Measurements from ENCODE around the gene RAD51B. TPM values are rescaled to one million over a fixed set of nuclear protein-coding genes. Genes with fewer than 3 reads are reported as not detected.
"Not testable (repeated sequence)": the region's sequence is repeated elsewhere in the genome, so short reads cannot be mapped to it uniquely, and the experiment has no call there.

Gene RAD51B
- total and polyA plus RNA-seq, 2 experiments from 2014 or later, result 11.7 to 17.8 TPM

DNA sequence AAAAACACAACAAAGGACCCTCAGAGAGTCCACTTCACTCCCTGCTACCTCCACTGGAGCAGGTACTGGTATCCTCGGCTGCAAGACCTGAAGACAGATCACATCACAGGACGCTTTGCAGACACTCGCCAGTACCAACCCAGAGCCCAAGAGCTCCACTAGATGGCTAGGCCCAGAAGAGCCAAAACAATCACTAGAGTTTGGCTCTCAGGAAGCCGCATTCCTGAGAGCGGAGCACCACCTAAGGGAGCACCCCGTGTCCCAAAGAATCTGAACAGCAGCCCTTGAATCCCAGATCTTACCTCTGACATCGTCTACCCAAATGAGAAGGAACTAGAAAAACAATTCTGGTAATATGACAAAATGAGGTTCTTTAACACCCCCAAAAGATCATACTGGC lies 399.8 kb downstream of the RAD51B start:
- no peak for DNase-seq (ENCODE audit: low read depth in 1 of 2, low spot score in 1 of 2)

DNA sequence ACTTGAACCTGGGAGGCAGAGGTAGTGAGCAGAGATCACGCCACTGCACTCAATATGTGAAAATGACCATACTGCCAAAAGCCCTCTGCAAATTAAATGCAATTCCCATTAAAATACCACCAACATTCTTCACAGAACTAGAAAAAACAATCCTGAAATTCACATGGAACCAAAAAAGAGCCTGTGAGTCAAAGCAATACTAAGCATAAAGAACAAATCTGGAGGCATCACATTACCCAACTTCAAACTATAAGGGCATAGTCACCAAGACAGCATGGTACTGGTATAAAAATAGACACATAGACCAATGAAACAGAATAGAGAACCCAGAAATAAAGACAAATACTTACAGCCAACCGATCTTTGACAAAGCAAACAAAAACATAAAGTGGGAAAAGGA lies 401.5 kb downstream of the RAD51B start:
- not testable (repeated sequence) for H3K27me3 ChIP-seq; H3K9me3 ChIP-seq (ENCODE audit: low read depth); DNase-seq (ENCODE audit: low read depth in 1 of 2, low spot score in 1 of 2); H3K27ac ChIP-seq; H3K36me3 ChIP-seq; H3K4me3 ChIP-seq; H3K4me1 ChIP-seq (ENCODE audit: low read depth)

More for the DNA sequence above, 399.8 kb downstream of the RAD51B start:
- no peaks in the 10 kb centered on the region for H3K27me3 ChIP-seq
- no peak overlapping the region for H3K27ac ChIP-seq
- H3K36me3 ChIP-seq, result no peaks in the 10 kb centered on the region
- no peak overlapping the region for H3K4me3 ChIP-seq
- no peaks in the 10 kb centered on the region for H3K9me3 ChIP-seq (ENCODE audit: low read depth)
- H3K4me1 ChIP-seq (ENCODE audit: low read depth), result peaks cover 9% of the 10 kb centered on the region
- TF ChIP-seq, protein P1, sequence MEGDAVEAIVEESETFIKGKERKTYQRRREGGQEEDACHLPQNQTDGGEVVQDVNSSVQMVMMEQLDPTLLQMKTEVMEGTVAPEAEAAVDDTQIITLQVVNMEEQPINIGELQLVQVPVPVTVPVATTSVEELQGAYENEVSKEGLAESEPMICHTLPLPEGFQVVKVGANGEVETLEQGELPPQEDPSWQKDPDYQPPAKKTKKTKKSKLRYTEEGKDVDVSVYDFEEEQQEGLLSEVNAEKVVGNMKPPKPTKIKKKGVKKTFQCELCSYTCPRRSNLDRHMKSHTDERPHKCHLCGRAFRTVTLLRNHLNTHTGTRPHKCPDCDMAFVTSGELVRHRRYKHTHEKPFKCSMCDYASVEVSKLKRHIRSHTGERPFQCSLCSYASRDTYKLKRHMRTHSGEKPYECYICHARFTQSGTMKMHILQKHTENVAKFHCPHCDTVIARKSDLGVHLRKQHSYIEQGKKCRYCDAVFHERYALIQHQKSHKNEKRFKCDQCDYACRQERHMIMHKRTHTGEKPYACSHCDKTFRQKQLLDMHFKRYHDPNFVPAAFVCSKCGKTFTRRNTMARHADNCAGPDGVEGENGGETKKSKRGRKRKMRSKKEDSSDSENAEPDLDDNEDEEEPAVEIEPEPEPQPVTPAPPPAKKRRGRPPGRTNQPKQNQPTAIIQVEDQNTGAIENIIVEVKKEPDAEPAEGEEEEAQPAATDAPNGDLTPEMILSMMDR (IDR thresholded peaks at IDR 0.05; ENCODE audit: low read depth, low read length), result no peak

- no peaks in the 10 kb centered on the region for H3K4me1 ChIP-seq (ENCODE audit: low read depth)
- DNase-seq (ENCODE audit: low read depth in 1 of 2, low spot score in 1 of 2), result no peak
- H3K27ac ChIP-seq, result no peak overlapping the region
- H3K36me3 ChIP-seq, result no peaks in the 10 kb centered on the region
- no peaks in the 10 kb centered on the region for H3K9me3 ChIP-seq (ENCODE audit: low read depth)
- TF ChIP-seq, protein P1 (IDR thresholded peaks at IDR 0.05; ENCODE audit: low read depth, low read length), result no peak
- H3K27me3 ChIP-seq, result no peaks in the 10 kb centered on the region
- H3K4me3 ChIP-seq, result no peak overlapping the region
Measured at GRCh38 chr14:68222154-68222553, 402.6 kb downstream of the RAD51B start.

DNA sequence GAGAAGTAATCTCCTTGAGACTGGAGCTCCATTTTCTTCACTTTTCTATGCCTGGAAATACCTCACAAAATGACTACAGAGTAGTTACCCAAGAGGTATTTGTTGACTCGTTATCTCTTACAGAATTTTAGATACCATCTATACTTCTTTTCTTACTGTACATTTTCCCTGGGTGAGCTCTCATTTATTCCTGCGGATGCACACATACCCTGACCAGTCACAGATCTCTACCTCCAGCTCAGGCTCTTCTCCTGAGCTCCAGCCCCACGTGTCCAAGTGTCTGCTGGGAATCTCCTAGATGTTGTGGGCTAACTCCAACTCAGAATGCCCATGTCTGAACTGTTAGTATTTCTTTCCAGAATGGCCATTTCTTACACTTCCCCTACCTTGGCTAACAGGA lies 403.1 kb downstream of the RAD51B start:
- H3K27ac ChIP-seq, result no peak overlapping the region
- no peaks in the 10 kb centered on the region for H3K36me3 ChIP-seq
- TF ChIP-seq, protein P1 (IDR thresholded peaks at IDR 0.05; ENCODE audit: low read depth, low read length), result no peak
- H3K9me3 ChIP-seq (ENCODE audit: low read depth), result no peaks in the 10 kb centered on the region
- no peaks in the 10 kb centered on the region for H3K4me1 ChIP-seq (ENCODE audit: low read depth)
- no peak overlapping the region for H3K4me3 ChIP-seq
- no peaks in the 10 kb centered on the region for H3K27me3 ChIP-seq
- DNase-seq (ENCODE audit: low read depth in 1 of 2, low spot score in 1 of 2), result no peak

DNA sequence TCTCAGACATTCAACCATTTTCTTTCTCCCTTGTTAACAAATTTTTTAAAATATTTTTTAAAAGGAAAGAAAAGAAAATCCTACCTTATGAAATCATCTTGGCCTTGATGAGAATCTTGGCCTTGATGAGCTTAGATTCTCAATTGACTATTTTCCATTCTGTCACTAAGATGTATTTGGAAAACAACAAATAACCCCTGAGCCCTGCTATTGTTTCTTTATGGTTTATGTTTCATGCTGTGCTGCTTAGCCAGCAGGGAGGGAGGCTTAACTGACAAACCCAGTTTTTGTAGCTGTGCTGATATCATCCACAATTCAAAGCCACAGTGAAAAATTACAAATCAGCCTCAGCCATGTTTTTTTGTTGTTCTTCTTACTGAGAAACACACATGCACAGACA lies 404.1 kb downstream of the RAD51B start:
- no peak overlapping the region for H3K4me3 ChIP-seq
- no peaks in the 10 kb centered on the region for H3K36me3 ChIP-seq
- TF ChIP-seq, protein P1 (IDR thresholded peaks at IDR 0.05; ENCODE audit: low read depth, low read length), result no peak
- DNase-seq (ENCODE audit: low read depth in 1 of 2, low spot score in 1 of 2), result no peak
- no peaks in the 10 kb centered on the region for H3K9me3 ChIP-seq (ENCODE audit: low read depth)
- H3K27me3 ChIP-seq, result no peaks in the 10 kb centered on the region
- no peak overlapping the region for H3K27ac ChIP-seq
- no peaks in the 10 kb centered on the region for H3K4me1 ChIP-seq (ENCODE audit: low read depth)

DNA sequence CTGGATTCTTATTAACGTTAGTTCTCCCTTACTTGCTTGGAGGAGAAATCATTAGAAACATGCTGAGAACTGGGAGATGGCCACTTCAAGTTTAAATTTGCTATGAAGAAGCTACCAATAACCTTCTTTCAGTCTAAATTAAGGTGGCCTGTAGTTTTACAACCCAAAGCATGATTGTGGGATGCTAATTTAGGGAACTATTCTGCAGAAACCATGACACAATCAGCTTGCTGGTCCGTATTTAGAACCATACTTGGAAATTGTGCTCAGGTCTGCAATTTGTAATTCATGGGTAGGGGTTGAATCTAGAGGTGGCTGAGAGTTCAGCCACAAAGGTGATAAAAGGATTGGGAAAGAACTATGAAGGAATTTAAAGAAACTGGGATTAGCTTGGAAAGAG lies 405.7 kb downstream of the RAD51B start:
- H3K27ac ChIP-seq, result no peak overlapping the region
- H3K36me3 ChIP-seq, result no peaks in the 10 kb centered on the region
- no peaks in the 10 kb centered on the region for H3K9me3 ChIP-seq (ENCODE audit: low read depth)
- H3K4me1 ChIP-seq (ENCODE audit: low read depth), result no peaks in the 10 kb centered on the region
- no peaks in the 10 kb centered on the region for H3K27me3 ChIP-seq
- DNase-seq (ENCODE audit: low read depth in 1 of 2, low spot score in 1 of 2), result no peak
- H3K4me3 ChIP-seq, result no peak overlapping the region
- TF ChIP-seq, protein P1 (IDR thresholded peaks at IDR 0.05; ENCODE audit: low read depth, low read length), result no peak
